HUES48 (cell line): ENCODE results near the gene RPL18A.
A peak's percentile ranks its signal among the peaks of the same experiment; 100 is the strongest.

Source experiments
- H3K27ac ChIP-seq: one replicate; pipeline ENCODE4 v1.7.0; 2013; ENCODE audit warnings: low read depth, low read length, inconsistent platforms
- H3K27me3 ChIP-seq: 2 replicates; pipeline ENCODE4 v1.6.1; 2013; ENCODE audit warnings: mild to moderate bottlenecking, low read length; ENCODE audit not compliant: control insufficient read depth, insufficient read depth
- H3K36me3 ChIP-seq: 2 replicates; pipeline ENCODE4 v1.6.1; 2013; ENCODE audit warnings: low read length; ENCODE audit not compliant: control insufficient read depth, insufficient read depth
- H3K4me1 ChIP-seq: 2 replicates; pipeline ENCODE4 v1.6.1; 2013; ENCODE audit warnings: mild to moderate bottlenecking, low read length; ENCODE audit not compliant: control insufficient read depth, insufficient read depth
- H3K4me3 ChIP-seq: 2 replicates; pipeline ENCODE4 v1.5.1; 2013; ENCODE audit warnings: mild to moderate bottlenecking, low read depth, low read length
- H3K9ac ChIP-seq: 2 replicates; pipeline ENCODE4 v1.6.1; 2013; ENCODE audit warnings: mild to moderate bottlenecking, low read depth, low read length, moderate library complexity
- H3K9me3 ChIP-seq: 2 replicates; pipeline ENCODE4 v1.6.1; 2013; ENCODE audit warnings: low read length; ENCODE audit not compliant: control insufficient read depth, insufficient read depth

RPL18A gene

GRCh38 chr19:17859533-17860330 is at the start of gene RPL18A:
Gene RPL18A (plus strand): TSS chr19:17859910. CDS start chr19:17859957, 47 bp downstream.
- no peaks in the 10 kb centered on the region for H3K9me3 ChIP-seq
- H3K27ac ChIP-seq = peak within 1 kb of the TSS; percentile 87
- no peaks in the 10 kb centered on the region for H3K4me1 ChIP-seq
- H3K9ac ChIP-seq = peak within 1 kb of the TSS; percentile 98
- H3K27me3 ChIP-seq = no peaks in the 10 kb centered on the region
- peak within 1 kb of the TSS; percentile 82 for H3K4me3 ChIP-seq
- peaks cover 43% of the 10 kb centered on the region for H3K36me3 ChIP-seq

GRCh38 chr19:17811103-17811502 is 48.6 kb upstream of the RPL18A start:
- Histone ChIP-seq H3K27ac (no peak overlapping the region), H3K4me3 (no peak overlapping the region), H3K4me1 (no peaks in the 10 kb centered on the region), H3K27me3 (no peaks in the 10 kb centered on the region), H3K9me3 (no peaks in the 10 kb centered on the region), H3K36me3 (no peaks in the 10 kb centered on the region), H3K9ac (no peak overlapping the region)

GRCh38 chr19:17811681-17812080 is 48.0 kb upstream of the RPL18A start:
- Histone ChIP-seq H3K4me3 (no peak overlapping the region), H3K9ac (no peak overlapping the region), H3K9me3 (no peaks in the 10 kb centered on the region), H3K4me1 (no peaks in the 10 kb centered on the region), H3K27me3 (no peaks in the 10 kb centered on the region), H3K36me3 (no peaks in the 10 kb centered on the region), H3K27ac (no peak overlapping the region)

GRCh38 chr19:17812099-17812498 is 47.6 kb upstream of the RPL18A start:
- no peaks in the 10 kb centered on the region for H3K4me1 ChIP-seq
- H3K27me3 ChIP-seq = no peaks in the 10 kb centered on the region
- no peak overlapping the region for H3K4me3 ChIP-seq
- H3K27ac ChIP-seq = no peak overlapping the region
- H3K9ac ChIP-seq = no peak overlapping the region
- no peaks in the 10 kb centered on the region for H3K9me3 ChIP-seq
- no peaks in the 10 kb centered on the region for H3K36me3 ChIP-seq

- Histone ChIP-seq H3K9ac (no peak overlapping the region), H3K9me3 (no peaks in the 10 kb centered on the region), H3K27me3 (no peaks in the 10 kb centered on the region), H3K4me3 (no peak overlapping the region), H3K27ac (no peak overlapping the region), H3K4me1 (no peaks in the 10 kb centered on the region), H3K36me3 (no peaks in the 10 kb centered on the region)
These were observed 41.9 kb upstream of the RPL18A start for GRCh38 chr19:17817668-17818363.

- Histone ChIP-seq H3K27me3 (no peaks in the 10 kb centered on the region), H3K4me3 (no peak within 1 kb of the TSS), H3K9me3 (no peaks in the 10 kb centered on the region), H3K4me1 (no peaks in the 10 kb centered on the region), H3K36me3 (no peaks in the 10 kb centered on the region), H3K9ac (no peak within 1 kb of the TSS), H3K27ac (no peak within 1 kb of the TSS)
These were observed 38.5 kb upstream of the RPL18A start, which contains the start of gene INSL3 for GRCh38 chr19:17821190-17821589. Gene INSL3 (minus strand): TSS chr19:17821519. CDS start chr19:17821506, 13 bp downstream.

- no peak overlapping the region for H3K27ac ChIP-seq
These were observed 35.4 kb upstream of the RPL18A start for GRCh38 chr19:17824339-17824738.

GRCh38 chr19:17826508-17827056 is 33.1 kb upstream of the RPL18A start:
- no peak overlapping the region for H3K27ac ChIP-seq
- no peak overlapping the region for H3K4me3 ChIP-seq
- no peaks in the 10 kb centered on the region for H3K4me1 ChIP-seq
- no peaks in the 10 kb centered on the region for H3K9me3 ChIP-seq
- no peak overlapping the region for H3K9ac ChIP-seq
- H3K27me3 ChIP-seq = peaks cover under 1% of the 10 kb centered on the region; the same call in 1 of the 2 replicates
- H3K36me3 ChIP-seq = no peaks in the 10 kb centered on the region

More at GRCh38 chr19:17824339-17824738, 35.4 kb upstream of the RPL18A start:
- H3K4me1 ChIP-seq = no peaks in the 10 kb centered on the region
- H3K36me3 ChIP-seq = no peaks in the 10 kb centered on the region
- H3K4me3 ChIP-seq = no peak overlapping the region
- no peaks in the 10 kb centered on the region for H3K9me3 ChIP-seq
- H3K9ac ChIP-seq = no peak overlapping the region
- H3K27me3 ChIP-seq = no peaks in the 10 kb centered on the region

GRCh38 chr19:17829855-17830566 is 29.7 kb upstream of the RPL18A start:
- peaks cover 3% of the 10 kb centered on the region; the same call in 1 of the 2 replicates for H3K27me3 ChIP-seq
- peak overlapping the region; percentile 77 for H3K4me3 ChIP-seq
- H3K4me1 ChIP-seq = peaks cover 5% of the 10 kb centered on the region; the same call in 1 of the 2 replicates
- peak overlapping the region; percentile 62 for H3K9ac ChIP-seq
- no peaks in the 10 kb centered on the region for H3K36me3 ChIP-seq
- no peaks in the 10 kb centered on the region for H3K9me3 ChIP-seq
- peak overlapping the region; percentile 85 for H3K27ac ChIP-seq

GRCh38 chr19:17830567-17831418 is 28.9 kb upstream of the RPL18A start:
- no peaks in the 10 kb centered on the region for H3K36me3 ChIP-seq
- H3K9ac ChIP-seq = peak overlapping the region; percentile 62
- peak overlapping the region; percentile 85 for H3K27ac ChIP-seq
- H3K4me3 ChIP-seq = peak overlapping the region; percentile 81
- H3K4me1 ChIP-seq = peaks cover 5% of the 10 kb centered on the region; the same call in 1 of the 2 replicates
- no peaks in the 10 kb centered on the region for H3K9me3 ChIP-seq
- peaks cover 3% of the 10 kb centered on the region; the same call in 1 of the 2 replicates for H3K27me3 ChIP-seq
